Endothelial cell of umbilical vein (primary cell): ENCODE data around the gene FBLIM1. TPM values are rescaled to one million over a fixed set of nuclear protein-coding genes. Genes with fewer than 3 reads are reported as not detected.

Experiments
- BruUV-seq: library from RNA; stranded (reverse); fragments of 400-500 nt; replicated peaks from 2 replicates; lab custom pipeline; 2021; lab: Mats Ljungman, UMichigan
- CTCF ChIA-PET: fragments of 300-600, 350-600 bp; sonication (Branson Sonifier 250); formaldehyde crosslinking; loops from one replicate; lab custom pipeline; 2021; ENCODE audit warnings: antibody characterized with exemption, inconsistent platforms; lab: Charles Lee
- POLR2A ChIA-PET: fragments of 300-600, 350-600 bp; sonication (Branson Sonifier 250); formaldehyde crosslinking; loops from one replicate; lab custom pipeline; 2021; ENCODE audit warnings: antibody characterized with exemption, inconsistent platforms; lab: Charles Lee
- DNase-seq: peaks from one replicate; pipeline ENCODE4 v3.0.0-alpha.2; 2011; ENCODE audit warnings: low read depth, low spot score
- FAIRE-seq: peaks from 2 replicates; lab custom pipeline; 2011; peaks lifted over from hg19 to GRCh38; lab: Jason Lieb, UNC
- H2AFZ ChIP-seq: 2 replicates; pipeline ENCODE4 v1.6.0; 2012; ENCODE audit warnings: low read depth, low read length, control low read depth, inconsistent platforms
- H3K27ac ChIP-seq: 2 replicates; pipeline ENCODE4 v1.5.1; 2011; ENCODE audit warnings: low read depth, mild to moderate bottlenecking, control low read depth, low read length, moderate library complexity; ENCODE audit not compliant: insufficient read depth
- H3K27me3 ChIP-seq, 2 experiments: 2 replicates each; pipeline versions ENCODE4 v1.6.0 to v1.6.1; 2011; ENCODE audit warnings: low read length in 2 of 2, mixed read lengths in 1 of 2; ENCODE audit not compliant: control insufficient read depth in 2 of 2, insufficient read depth in 2 of 2
- H3K36me3 ChIP-seq, 2 experiments: 2 replicates in 1 of 2; 3 replicates in 1 of 2; pipeline ENCODE4 v1.5.1; 2011; ENCODE audit warnings: low read length in 2 of 2, mild to moderate bottlenecking in 1 of 2, moderate library complexity in 1 of 2; ENCODE audit not compliant: control insufficient read depth in 2 of 2, insufficient read depth in 2 of 2; ENCODE audit errors: extremely low read depth in 1 of 2
- H3K4me1 ChIP-seq: 3 replicates; pipeline ENCODE4 v1.5.1; 2011; ENCODE audit warnings: mild to moderate bottlenecking, low read length; ENCODE audit not compliant: control insufficient read depth, insufficient read depth; ENCODE audit errors: extremely low read depth
- H3K4me2 ChIP-seq: 2 replicates; pipeline ENCODE4 v1.6.1; 2011; ENCODE audit warnings: low read length, control low read depth, mixed read lengths; ENCODE audit not compliant: insufficient read depth
- H3K4me3 ChIP-seq, 3 experiments: fragments of 200-600 bp in 1 of 3; sonication (generic), shearing (Covaris generic) in 1 of 3; replicated peaks in 1 of 3; 2 replicates each; pipeline ENCODE4 v1.5.1; 2011 to 2016; ENCODE audit warnings: control low read depth in 3 of 3, low read length in 3 of 3, mild to moderate bottlenecking in 2 of 3, inconsistent platforms in 1 of 3, low read depth in 1 of 3, moderate library complexity in 1 of 3; ENCODE audit not compliant: insufficient read depth in 1 of 3
- H3K79me2 ChIP-seq: 2 replicates; pipeline ENCODE4 v1.6.0; 2012; ENCODE audit warnings: low read length, inconsistent platforms; ENCODE audit not compliant: control insufficient read depth, insufficient read depth
- H3K9ac ChIP-seq: replicated peaks from 2 replicates; pipeline ENCODE3; 2011; ENCODE audit warnings: low read length, control low read depth; ENCODE audit not compliant: insufficient read depth; ENCODE audit errors: extremely low read depth
- H3K9me1 ChIP-seq: replicated peaks from 3 replicates; pipeline ENCODE4 v1.6.0; 2011; ENCODE audit warnings: mild to moderate bottlenecking, low read length; ENCODE audit not compliant: control insufficient read depth, insufficient read depth; ENCODE audit errors: extremely low read depth
- H3K9me3 ChIP-seq: replicated peaks from 2 replicates; pipeline ENCODE4 v1.5.1; 2012; ENCODE audit warnings: low read length, inconsistent platforms; ENCODE audit not compliant: control insufficient read depth, insufficient read depth
- H4K20me1 ChIP-seq: replicated peaks from 2 replicates; pipeline ENCODE3; 2011; ENCODE audit warnings: mild to moderate bottlenecking, low read length; ENCODE audit not compliant: control insufficient read depth, insufficient read depth; ENCODE audit errors: extremely low read depth
- CTCF ChIP-seq, 2 donors: IDR thresholded peaks; 1 replicate in 1 of 2; 2 replicates in 1 of 2; pipeline ENCODE4 v1.5.1; 2011; ENCODE audit warnings: low read length in 2 of 2, mild to moderate bottlenecking in 2 of 2, moderate library complexity in 2 of 2, control low read depth in 1 of 2, inconsistent platforms in 1 of 2, low read depth in 1 of 2; ENCODE audit not compliant: insufficient read depth in 1 of 2; ENCODE audit errors: extremely low read depth in 1 of 2
- EZH2 ChIP-seq: IDR thresholded peaks from 2 replicates; pipeline ENCODE4 v1.6.1; 2012; ENCODE audit warnings: borderline replicate concordance, low read depth, mild to moderate bottlenecking, moderate library complexity, low read length, inconsistent platforms; ENCODE audit not compliant: severe bottlenecking
- FOS ChIP-seq: IDR thresholded peaks from 2 replicates; pipeline ENCODE4 v1.6.1; 2011; ENCODE audit warnings: mild to moderate bottlenecking, low read length, moderate library complexity, borderline replicate concordance; ENCODE audit not compliant: insufficient read depth
- GATA2 ChIP-seq: IDR thresholded peaks from 2 replicates; pipeline ENCODE4 v1.7.0; 2011; ENCODE audit warnings: low read depth, mild to moderate bottlenecking, moderate library complexity, mixed read lengths, low read length; ENCODE audit not compliant: insufficient read length, insufficient read depth
- JUN ChIP-seq: IDR thresholded peaks from 2 replicates; pipeline ENCODE4 v1.6.1; 2011; ENCODE audit warnings: borderline replicate concordance, low read depth; ENCODE audit not compliant: insufficient read length, insufficient read depth
- MAX ChIP-seq: IDR thresholded peaks from 2 replicates; pipeline ENCODE4 v1.6.1; 2011; ENCODE audit not compliant: insufficient read depth, insufficient read length
- MYC ChIP-seq: IDR thresholded peaks from one replicate; pipeline ENCODE4 v1.6.1; 2011; ENCODE audit warnings: mild to moderate bottlenecking, low read depth, low read length
- POLR2A ChIP-seq: IDR thresholded peaks from 2 replicates; pipeline ENCODE4 v1.6.1; 2012; ENCODE audit warnings: low read depth, mild to moderate bottlenecking, control low read depth, low read length
- POLR2AphosphoS5 ChIP-seq: IDR thresholded peaks from 2 replicates; pipeline ENCODE4 v1.6.1; 2012; ENCODE audit warnings: low read depth, mild to moderate bottlenecking, control low read depth, low read length, moderate library complexity; ENCODE audit not compliant: insufficient read depth
- dilution Hi-C: fragments of 300-500 bp; cut with MboI; formaldehyde crosslinking; loops from one replicate; pipeline ENCODE4 v1.15.0; 2019; ENCODE audit warnings: low sequenced_read_pairs; ENCODE audit not compliant: extremely low pct_ligation_motif_present
- intact Hi-C: fragments of 100-400 bp; cut with micrococcal nuclease; formaldehyde crosslinking; loops from one replicate; pipeline ENCODE4 v1.10.0; 2022
- polyA plus RNA-seq, 4 experiments: library from polyadenylated mRNA; depleted of rRNA in 3 of 4; stranded (reverse) in 3 of 4; unstranded in 1 of 4; fragments of >200 nt; gene quantifications; 2 replicates each; pipeline versions ENCODE4 v1.2.1 to v1.2.3, GENCODE V29; 2011 to 2012; ENCODE audit warnings: missing spikeins in 1 of 4
- total RNA-seq: library from RNA; stranded (reverse); gene quantifications from 2 replicates; pipeline ENCODE4 v1.2.3, GENCODE V29; 2021

The FBLIM1 gene
- total and polyA plus RNA-seq, 2 donors (not counting 3 experiments of a cell fraction or from before 2014, with no cell fraction given) = 363 to 414 TPM

- Histone ChIP-seq H3K4me2 (peak overlapping the region; percentile 78), H3K9me1 (no peaks in the 10 kb centered on the region), H3K79me2 (peaks cover 23% of the 10 kb centered on the region), H3K4me3 (peak overlapping the region in 2 of 3 experiments; percentile 26 to 74), H3K4me1 (peaks cover 35% of the 10 kb centered on the region), H3K27me3 (no peaks in the 10 kb centered on the region), H3K9ac (peak overlapping the region; percentile 88), H3K27ac (peak overlapping the region; percentile 97), H2AFZ (no peak overlapping the region), H4K20me1 (no peaks in the 10 kb centered on the region), H3K36me3 (no peaks in the 10 kb centered on the region), H3K9me3 (no peaks in the 10 kb centered on the region)
- dilution Hi-C loops (no loop called here), intact Hi-C loops (loop anchor here (1.0 to 10.0 kb wide), 3 partner anchors 11 to 424 kb away; partner anchors contain the start of gene CASP9)
- TF ChIP-seq EZH2 (no peak), MAX (no peak), FOS (no peak), POLR2A (no peak), GATA2 (no peak), CTCF (IDR thresholded peaks at IDR 0.05; ENCODE audit: extremely low read depth in 1 of 2, insufficient read depth in 1 of 2, low read depth in 1 of 2, low read length in 2 of 2) (no peak), JUN (no peak), POLR2AphosphoS5 (no peak), MYC (no peak)
- ChIA-PET POLR2A (interaction anchor here (1.0 to 2.6 kb wide), 2 partner anchors 11 to 131 kb away, joined by 6 to 26 read pairs; no protein-coding TSS in a partner anchor), CTCF (interaction anchor here (1.0 to 3.5 kb wide), 5 partner anchors 10 to 38 kb away, joined by 3 to 17 read pairs (median 3); partner anchors contain the start of gene SLC25A34)
- BruUV-seq = TSS peak; percentile 76
- peak; percentile 27 for DNase-seq
- FAIRE-seq = peak; percentile 77
Observed at GRCh38 chr1:15748690-15749398, 9.8 kb upstream of the FBLIM1 start.
